Measurements from ENCODE around the gene GLYATL3.

DNA sequence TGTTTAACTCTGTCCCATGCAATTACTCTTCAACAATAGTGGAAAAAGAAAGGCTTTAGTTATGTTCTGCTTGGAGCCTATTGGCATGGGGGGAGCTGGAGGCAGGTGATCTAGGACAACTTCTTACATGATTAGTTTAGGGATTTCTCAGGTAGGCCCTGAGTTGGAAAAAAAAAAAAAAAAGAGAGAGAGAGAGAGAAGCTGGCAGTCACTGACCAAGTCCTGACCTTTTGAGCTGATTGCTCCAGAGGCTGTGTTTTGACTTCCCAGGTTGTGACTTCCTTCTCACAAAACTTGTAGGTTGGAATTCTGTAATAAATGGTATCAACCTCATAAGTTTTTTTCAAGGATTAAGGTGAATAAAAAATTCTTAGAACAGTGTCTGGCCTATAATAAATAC lies 58.5 kb downstream of the GLYATL3 start:
- TF ChIP-seq POLR2AphosphoS5 (IDR thresholded peaks at IDR 0.05; ENCODE audit: low read depth, low read length), result no peak
- TF ChIP-seq POLR2A (IDR thresholded peaks at IDR 0.05; ENCODE audit: low read depth, low read length), result no peak

Data from GM12892 (cell line).